HG02885 (cell line): Measurements from ENCODE around the gene PER3.

Experiments used
- ATAC-seq: cut with Tn5 transposase; IDR thresholded peaks from one replicate; pipeline ENCODE4 v1.9.1; 2021; ENCODE audit warnings: mild to moderate bottlenecking; ENCODE audit not compliant: unreplicated experiment, poor library complexity

PER3 gene

GRCh38 chr1:7783826-7784491 lies at the start of gene PER3:
Gene PER3, plus strand, starts transcription at chr1:7784291. Its CDS starts 587 bp downstream, at chr1:7784878.
- ATAC-seq, result peak; percentile 88

DNA sequence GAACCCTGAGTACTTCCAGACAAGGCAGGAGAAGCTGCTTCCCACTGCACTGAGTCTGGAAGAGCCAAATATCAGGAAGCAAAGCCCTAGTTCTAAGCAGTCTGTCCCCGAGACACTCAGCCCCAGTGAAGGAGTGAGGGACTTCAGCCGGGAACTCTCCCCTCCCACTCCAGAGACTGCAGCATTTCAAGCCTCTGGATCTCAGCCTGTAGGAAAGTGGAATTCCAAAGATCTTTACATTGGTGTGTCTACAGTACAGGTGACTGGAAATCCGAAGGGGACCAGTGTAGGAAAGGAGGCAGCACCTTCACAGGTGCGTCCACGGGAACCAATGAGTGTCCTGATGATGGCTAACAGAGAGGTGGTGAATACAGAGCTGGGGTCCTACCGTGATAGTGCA lies 46.0 kb upstream of the PER3 start:
- ATAC-seq, result no peak

GRCh38 chr1:7743346-7743745 lies 40.7 kb upstream of the PER3 start:
- no peak for ATAC-seq

DNA sequence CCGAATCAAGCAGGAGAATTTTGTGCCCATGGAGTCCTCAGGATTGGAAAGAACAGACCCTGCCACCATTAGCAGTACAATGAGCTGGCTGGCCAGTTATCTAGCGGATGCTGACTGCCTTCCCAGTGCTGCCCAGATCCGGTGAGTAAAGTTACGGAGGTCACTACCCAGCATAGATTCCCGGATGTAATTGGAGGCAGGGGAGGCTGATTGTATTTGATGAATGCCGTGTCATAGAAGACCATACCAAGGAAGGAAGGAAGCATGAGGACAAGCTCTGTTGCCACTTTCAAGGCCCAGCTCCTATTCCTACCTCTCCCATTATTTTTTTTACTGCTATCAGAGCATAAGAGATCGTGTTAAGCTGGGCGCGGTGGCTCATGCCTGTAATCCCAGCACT lies 39.2 kb upstream of the PER3 start:
- no peak for ATAC-seq

GRCh38 chr1:7745783-7746182 lies 38.3 kb upstream of the PER3 start:
- ATAC-seq, result no peak

- no peak for ATAC-seq
Measured at GRCh38 chr1:7747605-7748004, 36.5 kb upstream of the PER3 start.

GRCh38 chr1:7749126-7749525 lies 35.0 kb upstream of the PER3 start:
- no peak for ATAC-seq

- ATAC-seq, result no peak
Measured at GRCh38 chr1:7751174-7751573, 32.9 kb upstream of the PER3 start.

- no peak for ATAC-seq
Measured at GRCh38 chr1:7752512-7753417, 31.3 kb upstream of the PER3 start.

- ATAC-seq, result no peak
Measured at GRCh38 chr1:7753641-7754040, 30.4 kb upstream of the PER3 start.

DNA sequence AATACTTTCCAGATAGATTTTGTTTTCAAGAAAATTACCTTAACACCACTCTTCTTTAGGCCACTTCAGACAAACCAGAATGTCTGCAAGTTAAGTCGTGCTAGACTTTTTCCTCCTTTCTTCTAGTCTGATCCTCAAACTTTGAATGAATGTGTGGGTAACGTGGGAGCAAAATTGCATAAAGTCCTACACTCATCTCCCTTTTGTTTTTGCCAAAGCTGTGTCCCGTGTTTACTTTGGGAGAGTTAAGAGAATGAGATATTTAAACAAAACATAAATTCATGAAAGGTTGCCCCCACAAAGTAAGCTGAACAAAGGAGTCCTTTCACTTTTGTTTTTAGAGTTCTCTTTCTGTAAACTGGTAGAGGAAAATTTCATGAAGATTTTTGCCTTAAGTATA lies 29.9 kb upstream of the PER3 start:
- no peak for ATAC-seq

GRCh38 chr1:7755448-7755847 lies 28.6 kb upstream of the PER3 start:
- no peak for ATAC-seq

DNA sequence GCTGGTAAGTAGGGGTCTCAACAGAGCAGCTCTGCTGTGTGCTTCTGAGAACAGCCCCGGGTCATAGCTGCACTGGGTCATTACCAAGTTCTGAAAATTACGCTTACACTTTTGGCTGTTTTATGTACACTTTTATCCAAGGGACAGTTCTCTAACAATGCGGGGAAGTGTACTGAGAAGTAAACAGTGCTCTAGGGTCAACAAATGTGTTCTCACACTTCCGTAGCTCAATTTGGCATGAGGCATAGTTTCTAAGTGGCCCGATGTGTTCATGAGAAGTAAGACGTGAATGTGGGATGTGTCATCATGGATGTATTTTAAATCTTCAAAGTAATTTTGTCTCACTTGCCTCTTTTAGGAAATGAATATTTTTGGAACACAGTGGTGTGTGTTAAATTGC lies 23.8 kb upstream of the PER3 start:
- no peak for ATAC-seq

GRCh38 chr1:7761103-7761502 lies 23.0 kb upstream of the PER3 start:
- no peak for ATAC-seq

- no peak for ATAC-seq
Measured at GRCh38 chr1:7767176-7767575, 16.9 kb upstream of the PER3 start.

DNA sequence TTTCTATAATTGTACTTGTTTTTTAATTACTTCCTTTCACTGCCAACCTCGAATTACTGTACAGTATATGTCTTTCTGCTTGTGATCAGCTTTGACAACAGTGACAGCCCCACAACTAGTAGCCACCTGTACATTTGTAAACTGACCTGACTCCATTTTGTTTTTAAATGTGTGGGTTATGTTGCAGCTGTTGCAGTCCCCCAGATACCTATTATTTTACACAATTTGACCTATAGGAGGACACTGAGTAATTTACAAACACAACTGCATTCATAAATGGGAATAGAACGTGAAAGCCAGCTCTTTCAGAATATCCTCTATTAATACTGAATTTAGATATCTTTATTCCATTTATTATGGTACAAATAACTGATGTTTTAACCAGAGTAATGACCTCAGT lies 15.5 kb upstream of the PER3 start:
- ATAC-seq, result no peak

GRCh38 chr1:7769673-7770412 lies 14.2 kb upstream of the PER3 start:
- ATAC-seq, result no peak

GRCh38 chr1:7770669-7770996 lies 13.5 kb upstream of the PER3 start:
- ATAC-seq, result no peak

- ATAC-seq, result peak; percentile 82
Measured at GRCh38 chr1:7770997-7771822, 12.9 kb upstream of the PER3 start, which contains the start of gene VAMP3. Gene VAMP3, plus strand, starts transcription at chr1:7771296. Its CDS starts 88 bp downstream, at chr1:7771384.

GRCh38 chr1:7771823-7772299 lies 12.2 kb upstream of the PER3 start:
- ATAC-seq, result no peak
